NT2/D1 (cell line): Measurements from ENCODE around the gene ALG14.

Experiments used
- YY1 ChIP-seq: IDR thresholded peaks from 2 replicates; pipeline ENCODE4 v1.6.1; 2011; ENCODE audit not compliant: insufficient read length, insufficient read depth
- ZNF274 ChIP-seq: IDR thresholded peaks from 2 replicates; pipeline ENCODE4 v1.6.1; 2011; ENCODE audit warnings: mild to moderate bottlenecking, low read depth, low read length

DNA sequence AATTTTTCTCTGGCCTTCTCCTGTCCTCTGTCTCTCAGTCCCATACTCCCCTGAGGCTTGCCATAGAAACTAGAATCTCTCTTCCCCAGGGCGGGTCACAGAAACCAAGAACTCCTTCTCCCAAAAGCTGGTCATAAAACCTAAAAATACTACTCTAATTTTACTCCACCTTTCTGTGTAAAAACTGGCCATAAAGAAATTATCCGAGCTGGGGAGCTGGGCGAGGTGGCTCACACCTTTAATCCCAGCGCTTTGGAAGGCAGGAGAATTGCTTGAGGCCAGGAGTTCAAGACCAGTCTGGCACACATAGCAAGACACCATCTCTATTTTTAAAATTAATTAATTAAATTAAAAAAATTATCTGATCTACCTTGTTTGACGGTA is 3.0 kb downstream of the ALG14 start:
- TF ChIP-seq YY1 (no peak), ZNF274 (no peak)
